GM19395 (cell line): Measurements from ENCODE around the gene MRLN.

ENCODE experiments used
- ATAC-seq: cut with Tn5 transposase; IDR thresholded peaks from one replicate; pipeline ENCODE4 v1.9.1; 2021; ENCODE audit warnings: mild to moderate bottlenecking, moderate library complexity; ENCODE audit not compliant: unreplicated experiment

The MRLN gene

DNA sequence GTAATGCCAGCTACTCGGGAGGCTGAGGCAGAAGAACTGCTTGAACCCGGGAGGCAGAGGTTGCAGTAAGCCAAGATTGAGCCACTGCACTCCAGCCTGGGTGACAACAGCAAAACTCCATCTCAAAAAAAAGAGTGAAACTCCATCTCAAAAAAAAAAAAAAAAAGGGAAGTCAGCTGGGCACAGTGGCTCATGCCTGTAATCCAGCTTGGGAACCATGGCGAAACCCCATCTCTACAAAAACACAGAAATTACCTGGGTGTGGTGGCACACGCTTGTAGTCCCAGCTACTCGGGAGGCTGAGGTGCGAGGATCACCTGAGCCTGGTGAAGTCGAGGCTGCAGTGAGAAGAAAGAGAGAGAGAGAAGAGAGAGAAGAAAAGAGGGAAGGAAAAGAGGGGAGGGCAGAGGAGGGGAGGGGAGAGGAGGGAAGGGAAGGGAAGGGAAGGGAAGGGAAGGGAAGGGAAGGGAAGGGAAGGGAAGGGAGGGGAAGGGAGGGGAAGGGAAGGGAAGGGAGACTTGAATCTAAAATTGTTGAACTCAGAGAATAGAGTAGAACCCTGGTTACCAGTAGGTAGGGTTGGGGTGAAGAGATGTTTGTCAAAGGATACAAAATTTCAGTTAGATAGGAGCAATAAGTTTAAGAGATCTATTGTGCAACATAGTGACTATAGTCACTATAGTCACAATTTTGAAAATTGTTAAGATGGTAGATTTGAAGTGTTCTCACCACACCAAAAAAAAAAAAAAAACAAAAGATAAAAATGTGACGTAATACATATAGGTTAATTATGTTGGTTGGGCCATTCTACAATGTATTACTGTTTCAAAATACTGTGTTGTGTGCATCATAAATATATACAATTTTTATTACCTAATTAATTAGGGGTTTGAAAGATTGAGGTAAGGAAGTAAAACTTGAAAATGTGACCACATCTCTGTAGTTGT, 46.1 kb downstream of the MRLN start:
- ATAC-seq = no peak

DNA sequence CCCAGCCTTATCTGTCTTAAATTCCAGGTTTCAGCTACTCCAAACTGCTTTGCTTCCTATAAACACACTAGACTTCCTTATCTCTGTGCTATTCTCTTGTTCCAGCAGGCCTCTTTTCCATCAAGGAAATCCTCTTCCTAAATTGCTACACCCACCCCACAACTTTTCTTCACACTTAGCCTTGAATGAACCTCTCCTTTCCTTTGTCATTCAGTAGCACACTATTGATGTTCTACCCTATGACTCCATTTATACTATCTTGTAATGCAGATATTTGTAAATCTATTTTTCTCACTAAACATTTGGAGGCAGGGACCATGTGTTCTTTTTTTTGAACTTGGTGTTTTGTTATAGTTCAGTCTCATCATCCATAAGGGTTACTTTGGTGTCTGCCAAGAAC, 47.3 kb downstream of the MRLN start:
- ATAC-seq = no peak

DNA sequence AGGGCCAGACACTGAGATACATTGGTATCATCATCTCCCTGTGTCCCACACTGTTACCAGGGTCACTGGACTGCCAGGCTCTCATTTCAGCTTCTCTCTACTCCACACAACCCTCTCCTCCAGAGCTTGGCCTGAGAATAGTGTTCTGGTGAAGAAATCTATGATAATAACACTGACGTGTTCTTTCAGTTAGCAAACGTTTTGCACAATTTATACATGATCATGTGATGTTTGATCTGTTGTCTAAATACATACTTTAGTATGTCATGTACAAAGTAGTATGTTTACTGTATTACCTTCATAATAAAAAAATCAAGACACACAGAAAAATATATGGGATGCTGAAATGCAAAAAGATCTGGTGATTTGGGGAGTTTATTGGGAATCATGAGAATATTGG, 48.6 kb downstream of the MRLN start:
- no peak for ATAC-seq

DNA sequence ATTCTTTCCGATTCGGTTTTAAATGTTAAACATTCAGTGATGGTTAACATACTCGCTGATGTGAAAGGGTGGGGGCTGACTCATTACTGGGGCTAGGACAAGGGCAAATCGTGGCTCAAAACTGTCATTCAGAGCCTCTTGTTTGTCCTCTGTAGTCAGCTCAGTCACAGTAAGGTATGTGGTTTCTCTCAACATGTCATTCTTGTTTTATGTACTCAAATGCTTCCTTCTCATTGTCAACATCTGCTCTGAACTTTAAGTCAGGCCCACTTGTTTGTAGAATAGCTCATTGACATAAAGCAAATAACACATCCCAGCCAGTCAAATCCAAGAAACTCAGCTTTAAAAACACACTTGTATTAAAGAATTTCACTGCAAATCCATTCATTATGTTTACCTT, 50.9 kb downstream of the MRLN start:
- no peak for ATAC-seq

DNA sequence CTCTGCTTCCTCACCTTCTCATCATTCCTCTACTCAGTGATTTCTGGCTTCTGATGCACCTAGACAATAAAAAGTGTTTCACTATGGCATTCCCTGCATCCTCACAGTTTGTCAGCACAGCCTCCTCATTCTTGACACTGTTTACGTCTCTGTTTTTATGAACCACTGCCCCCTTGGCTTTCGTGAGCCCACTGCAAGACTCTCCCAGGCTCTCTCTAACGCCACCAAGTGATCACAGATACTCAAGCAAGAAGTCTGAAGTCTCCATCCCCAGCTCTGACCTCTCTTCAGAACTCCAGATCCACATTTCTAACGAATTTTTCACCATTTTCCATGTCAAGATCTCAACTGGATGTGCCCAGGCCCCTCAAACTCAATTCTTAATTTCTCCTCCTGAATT, 52.5 kb downstream of the MRLN start:
- no peak for ATAC-seq

DNA sequence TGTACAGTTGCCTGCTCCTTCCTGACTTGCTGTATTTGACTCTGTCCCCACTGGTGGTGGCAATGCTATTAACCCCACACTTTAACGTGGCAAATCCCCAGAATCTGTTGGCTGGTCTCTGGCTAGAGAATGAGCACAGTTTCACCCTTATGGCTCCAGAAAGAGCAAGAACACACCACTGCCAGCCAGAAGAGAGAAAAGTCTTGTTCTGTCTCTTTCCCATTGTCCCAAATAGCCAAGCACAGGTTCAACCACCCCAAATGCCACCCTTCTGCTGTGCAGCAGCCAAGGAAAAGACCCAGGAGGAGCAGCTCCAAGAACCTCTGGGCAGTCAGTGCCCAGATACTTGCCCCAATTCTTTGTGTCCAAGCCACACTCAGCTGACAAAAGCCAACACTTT, 54.9 kb downstream of the MRLN start:
- no peak for ATAC-seq

DNA sequence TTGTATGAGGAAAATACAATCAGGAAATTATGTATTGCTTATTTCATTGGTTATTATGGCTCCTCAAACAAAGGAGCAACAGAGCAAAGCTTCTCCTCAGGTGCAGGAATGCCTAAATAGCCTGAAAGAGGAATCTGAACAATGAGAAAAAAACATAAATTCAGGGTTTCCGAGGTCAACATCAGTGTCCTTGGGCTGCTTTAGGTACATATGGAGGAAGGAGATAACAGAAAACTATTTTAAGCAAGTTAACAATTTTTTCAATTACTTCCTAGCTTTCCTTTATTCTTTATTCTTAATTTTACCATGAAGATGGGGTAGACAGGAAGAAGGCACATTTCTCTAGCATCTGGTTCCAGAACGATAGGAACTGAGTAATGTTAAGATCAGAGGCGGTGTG, 57.6 kb downstream of the MRLN start:
- ATAC-seq = no peak

DNA sequence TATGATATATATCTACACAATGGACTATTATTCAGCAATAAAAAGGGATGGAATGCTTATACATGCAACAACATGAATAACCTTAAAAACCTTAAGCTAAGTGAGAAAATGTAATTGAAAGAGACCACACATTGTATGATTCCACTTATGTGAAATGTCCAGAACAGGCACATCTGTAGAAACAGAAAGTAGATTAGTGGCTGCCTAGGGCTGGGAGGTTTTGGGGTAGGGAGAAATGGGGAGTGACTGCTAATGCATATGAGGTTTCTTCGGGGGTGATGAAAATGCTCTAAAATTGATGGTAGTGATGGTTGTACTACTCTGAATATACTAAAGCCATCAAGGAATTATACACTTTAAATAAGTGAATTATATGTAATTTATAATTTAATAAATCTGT, 58.3 kb downstream of the MRLN start:
- no peak for ATAC-seq

DNA sequence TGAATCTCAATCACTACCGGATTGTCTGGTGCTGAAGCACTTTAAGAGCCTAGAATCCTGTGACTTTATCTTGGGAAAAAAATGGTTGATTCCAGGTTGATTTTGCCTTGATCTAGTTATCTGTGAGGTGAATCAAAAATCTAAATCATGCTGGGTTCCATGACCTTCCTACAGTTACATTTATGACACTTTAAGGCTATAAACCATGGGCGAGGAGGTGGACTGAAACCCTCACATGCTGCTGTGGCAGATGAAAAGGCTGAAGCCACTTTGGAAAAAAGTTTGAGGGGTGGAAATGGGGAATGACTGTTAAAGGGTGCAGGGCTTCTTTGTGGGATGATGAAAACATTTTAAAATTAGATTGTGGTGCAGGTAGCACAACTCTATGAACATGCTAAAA, 61.1 kb downstream of the MRLN start:
- no peak for ATAC-seq

DNA sequence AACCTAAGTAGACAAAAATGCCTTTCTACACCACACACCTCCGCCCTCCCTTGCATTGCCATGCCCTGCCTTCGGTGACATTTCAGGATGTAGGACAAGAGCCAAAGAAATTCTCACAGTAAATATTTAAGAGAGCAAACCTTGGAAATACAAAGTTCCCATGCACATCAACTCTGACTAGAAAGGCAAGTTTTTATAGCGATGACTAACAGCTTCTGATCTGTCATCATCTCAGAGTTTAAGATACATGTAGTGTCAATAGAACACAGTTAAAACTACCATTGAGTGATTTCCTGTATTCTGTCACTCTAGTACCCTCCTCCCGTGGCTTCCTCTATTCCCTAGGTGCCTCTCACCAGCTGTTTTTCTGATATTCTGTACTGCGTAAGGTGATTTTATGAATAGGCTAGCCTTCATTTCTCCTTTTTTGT, 64.3 kb downstream of the MRLN start:
- ATAC-seq = no peak

DNA sequence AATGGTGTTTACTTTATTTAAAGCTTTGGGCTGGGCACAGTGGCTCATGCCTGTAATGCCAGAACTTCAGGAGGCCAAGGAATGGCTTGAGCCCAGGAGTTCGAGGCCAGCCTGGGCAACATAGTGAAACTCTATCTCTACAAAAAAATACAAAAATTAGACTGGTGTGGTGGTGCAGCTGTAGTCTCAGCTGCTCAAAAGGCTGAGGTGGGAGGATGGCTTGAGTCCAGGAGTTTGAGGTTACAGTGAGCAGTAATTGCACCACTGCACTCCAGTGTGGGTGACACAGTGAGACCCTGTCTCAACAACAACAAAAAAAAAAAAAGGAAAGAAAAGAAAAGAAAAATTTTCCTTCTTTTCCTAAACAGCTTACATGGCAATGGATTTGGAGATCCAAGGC, 65.6 kb downstream of the MRLN start:
- ATAC-seq = no peak
